ENCODE data around the gene TXLNA. TPM values are rescaled to one million over a fixed set of nuclear protein-coding genes. Genes with fewer than 3 reads are reported as not detected.
A peak's percentile ranks its signal among the peaks of the same experiment; 100 is the strongest.

Gene TXLNA
- total RNA-seq, 1 experiment from 2014 or later, result 67.3 TPM

GRCh38 chr1:32228771-32229170 is 49.3 kb downstream of the TXLNA start:
- no peaks in the 10 kb centered on the region for H3K9me3 ChIP-seq (ENCODE audit: control insufficient read depth, low read depth, low read length)
- no CpG with 5 or more reads among the region's 3 CpGs for WGBS (ENCODE audit: extremely low coverage, insufficient read length, low lambda C conversion rate)
- H2BK120ac ChIP-seq (ENCODE audit: low read depth, low read length, poor library complexity, severe bottlenecking), result no peak overlapping the region
- no peak for TF ChIP-seq CTCF (conservative IDR thresholded peaks at IDR 0.05)
- no peak overlapping the region for H3K23ac ChIP-seq (ENCODE audit: insufficient read length, low read depth, low read length)
- H2AFZ ChIP-seq (ENCODE audit: low read length), result no peak overlapping the region
- H2BK15ac ChIP-seq (ENCODE audit: low read depth, low read length), result no peak overlapping the region
- H4K91ac ChIP-seq (ENCODE audit: insufficient read length, low read depth, low read length), result no peak overlapping the region
- H3K4me1 Mint-ChIP-seq, result peaks cover 2 to 5% of the 10 kb centered on the region in 2 experiments; a peak in 3 of 4 replicates
- no peak overlapping the region for H3K27ac ChIP-seq (ENCODE audit: insufficient read length, low read depth, low read length)
- H3K4me2 ChIP-seq (ENCODE audit: insufficient read depth, insufficient read length, low read length), result no peak overlapping the region
- H3K23me2 ChIP-seq (ENCODE audit: insufficient read length, low read depth, low read length, poor library complexity, severe bottlenecking), result no peaks in the 10 kb centered on the region
- no peaks in the 10 kb centered on the region for H3K27me3 ChIP-seq (ENCODE audit: insufficient read depth, low read length)
- no peaks in the 10 kb centered on the region for H3K9me3 Mint-ChIP-seq
- peak overlapping the region in 1 of 3 experiments; percentile 56; a peak in 1 of 7 replicates for H3K27ac Mint-ChIP-seq
- no peak overlapping the region for H3K4me3 Mint-ChIP-seq
- no peak overlapping the region for H3T11ph ChIP-seq (ENCODE audit: low read length)
- H3K4me1 ChIP-seq (ENCODE audit: insufficient read depth, low read length), result no peaks in the 10 kb centered on the region
- no peak overlapping the region for H2BK5ac ChIP-seq (ENCODE audit: insufficient read length, low read length)
- H3K4ac ChIP-seq (ENCODE audit: low read depth, low read length), result no peak overlapping the region
- no peak overlapping the region for H3K14ac ChIP-seq (ENCODE audit: insufficient read depth, low read length)
- DNase-seq, result no peak
- no peaks in the 10 kb centered on the region for H3K79me2 ChIP-seq (ENCODE audit: insufficient read depth, low read length)
- H3K36me3 Mint-ChIP-seq (ENCODE audit: insufficient read depth in 1 of 3, low read depth in 3 of 3), result peaks cover 43 to 75% (median 61%) of the 10 kb centered on the region in 3 experiments
- H4K5ac ChIP-seq (ENCODE audit: insufficient read length, low read depth, low read length), result no peak overlapping the region
- H2BK12ac ChIP-seq (ENCODE audit: insufficient read length, low read depth, low read length), result no peak overlapping the region
- H3K56ac ChIP-seq (ENCODE audit: insufficient read length, low read depth, low read length), result no peak overlapping the region
- no peak overlapping the region for H4K8ac ChIP-seq (replicated peaks; ENCODE audit: insufficient read length, low read depth, low read length)
- no peaks in the 10 kb centered on the region for H3K27me3 Mint-ChIP-seq (ENCODE audit: low read depth)
- no peak overlapping the region for H2BK20ac ChIP-seq (ENCODE audit: low read depth, low read length, poor library complexity, severe bottlenecking)
- H3K79me1 ChIP-seq (ENCODE audit: insufficient read depth, low read depth, low read length, poor library complexity, severe bottlenecking), result no peaks in the 10 kb centered on the region
- no peaks in the 10 kb centered on the region for H4K20me1 ChIP-seq (ENCODE audit: control insufficient read depth, insufficient read depth, insufficient read length)
- H2AK5ac ChIP-seq (ENCODE audit: insufficient read length, low read length), result no peak overlapping the region
- H3K18ac ChIP-seq (ENCODE audit: insufficient read length, low read depth, low read length), result no peak overlapping the region
- no peak overlapping the region for H3K9ac ChIP-seq (ENCODE audit: extremely low read depth, insufficient read length, low read length)

Data from H9 (cell line).